HepG2 (cell line): ENCODE results near the gene ART4. TPM values are rescaled to one million over a fixed set of nuclear protein-coding genes. Genes with fewer than 3 reads are reported as not detected.

Source experiments
- ATM ChIP-seq: fragments of 450-650 bp; IDR thresholded peaks from 2 replicates; pipeline ENCODE4 v1.7.1; 2017; ENCODE audit warnings: mild to moderate bottlenecking, borderline replicate concordance
- ATRX ChIP-seq: sonication (generic); formaldehyde crosslinking; IDR thresholded peaks from 2 replicates; pipeline ENCODE4 v1.4.0; 2020; ENCODE audit warnings: missing genetic modification reagents, borderline replicate concordance
- CBX1 ChIP-seq: IDR thresholded peaks from one replicate; pipeline ENCODE4 v1.6.1; 2016; ENCODE audit warnings: antibody characterized with exemption, low read depth
- DMAP1 ChIP-seq: IDR thresholded peaks from 2 replicates; pipeline ENCODE4 v1.6.1; 2016
- ETS1 ChIP-seq: sonication (generic); formaldehyde crosslinking; IDR thresholded peaks from 2 replicates; pipeline ENCODE4 v1.4.0; 2020; ENCODE audit warnings: missing genetic modification reagents
- MXD4 ChIP-seq: IDR thresholded peaks from 2 replicates; pipeline ENCODE4 v1.6.1; 2016; ENCODE audit warnings: mild to moderate bottlenecking, missing biosample characterization, missing genetic modification reagents
- NFYB ChIP-seq: sonication (generic); formaldehyde crosslinking; IDR thresholded peaks from 2 replicates; pipeline ENCODE4 v1.4.0; 2020; ENCODE audit warnings: missing genetic modification reagents
- REST ChIP-seq, 2 experiments: IDR thresholded peaks; 2 replicates each; pipeline ENCODE4 v1.6.1; 2011 to 2012; ENCODE audit warnings: low read length in 2 of 2, borderline replicate concordance in 1 of 2, low read depth in 1 of 2, mild to moderate bottlenecking in 1 of 2, moderate library complexity in 1 of 2
- RXRB ChIP-seq: IDR thresholded peaks from 2 replicates; pipeline ENCODE4 v1.6.1; 2016; ENCODE audit warnings: borderline replicate concordance, missing genetic modification reagents, missing compliant biosample characterization
- SMARCE1 ChIP-seq: fragments of 450-650 bp; IDR thresholded peaks from 2 replicates; pipeline ENCODE4 v1.6.1; 2017; ENCODE audit warnings: borderline replicate concordance
- ZFX ChIP-seq: sonication (generic); formaldehyde crosslinking; IDR thresholded peaks from 2 replicates; pipeline ENCODE4 v1.4.0; 2020; ENCODE audit warnings: mild to moderate bottlenecking, low read depth, missing genetic modification reagents, moderate library complexity
- ZNF430 ChIP-seq: sonication (generic); formaldehyde crosslinking; IDR thresholded peaks from 2 replicates; pipeline ENCODE4 v1.9.0; 2021; ENCODE audit warnings: mild to moderate bottlenecking, missing genetic modification reagents
- ZNF501 ChIP-seq: sonication (generic); formaldehyde crosslinking; IDR thresholded peaks from 2 replicates; pipeline ENCODE4 v1.5.1; 2020; ENCODE audit warnings: mild to moderate bottlenecking, moderate library complexity, missing genetic modification reagents
- ZNF577 ChIP-seq: sonication (generic); formaldehyde crosslinking; IDR thresholded peaks from 2 replicates; pipeline ENCODE4 v1.4.0; 2020; ENCODE audit warnings: mild to moderate bottlenecking, low read depth, missing genetic modification reagents, borderline replicate concordance
- polyA plus RNA-seq, 8 experiments: library from polyadenylated mRNA; depleted of rRNA in 3 of 8; stranded (reverse) in 7 of 8; unstranded in 1 of 8; fragments of >200 nt; fragmentation: Illumina TruSeq in 4 of 8; extraction: Trizol in 4 of 8; gene quantifications; 2 replicates each; pipeline versions ENCODE4 v1.2.1 to v1.2.3, GENCODE V29; 2011 to 2016; ENCODE audit warnings: low read depth in 4 of 8, missing spikeins in 1 of 8, mixed read lengths in 1 of 8; ENCODE audit not compliant: insufficient read depth in 1 of 8
- total RNA-seq, 5 experiments: library from RNA; depleted of rRNA; stranded (reverse); fragments of >200 nt; fragmentation: Illumina TruSeq; extraction: Trizol; gene quantifications; 2 replicates each; pipeline ENCODE4 v1.2.3, GENCODE V29; 2016; ENCODE audit warnings: low read depth in 1 of 5
- TF ChIP-seq, protein P1 (sequence below): IDR thresholded peaks from 2 replicates; pipeline ENCODE4 v1.6.1; 2016; ENCODE audit warnings: missing genetic modification reagents, missing compliant biosample characterization

ART4 gene
- total and polyA plus RNA-seq, 2 of the 13 experiments (the other 11 are each of a cell fraction or from before 2014, with no cell fraction given): 17.6 to 20.3 TPM

DNA sequence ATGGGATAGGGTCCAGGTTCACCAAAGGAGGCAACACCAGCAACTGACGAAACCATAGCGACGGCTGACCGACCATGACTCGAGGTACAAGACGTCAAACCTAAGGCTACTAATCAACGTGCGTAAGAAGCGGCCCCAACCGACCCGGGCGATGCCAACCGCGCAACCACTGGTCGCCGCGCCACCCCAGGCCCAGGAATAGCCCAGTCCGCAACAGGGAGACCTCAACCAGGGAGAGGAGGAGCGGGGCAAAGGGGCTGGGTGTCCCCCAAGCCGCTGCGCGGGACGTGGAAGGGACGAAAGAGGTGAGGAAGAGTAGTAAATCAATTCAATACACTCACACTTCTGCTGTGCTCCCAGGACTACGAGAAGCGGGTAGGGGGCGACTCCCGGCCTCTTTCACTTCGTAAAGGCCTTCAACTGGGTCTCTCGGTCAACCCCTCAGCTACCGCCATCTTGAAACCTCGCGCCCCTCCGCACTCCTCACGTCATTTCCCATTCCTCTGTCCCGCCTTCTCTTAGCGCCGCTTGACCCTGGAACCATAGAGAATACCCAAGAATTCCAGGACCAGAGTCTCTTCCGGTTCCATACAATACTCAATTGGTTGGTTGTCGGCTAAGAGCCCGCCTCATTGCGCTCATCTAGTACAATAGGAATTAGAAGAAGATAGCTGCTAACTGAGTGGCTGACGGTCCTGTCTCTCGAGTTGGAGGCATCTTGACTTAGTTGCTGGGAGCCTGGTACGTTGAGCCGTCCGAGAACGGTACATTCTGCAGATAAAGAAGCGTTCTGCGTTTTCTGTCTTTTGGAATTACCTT, 40.1 kb downstream of the ART4 start, which contains the start of the genes C12orf60 and WBP11 (continued):
- TF ChIP-seq ETS1 (CRISPR knock-in tag): no peak; the same call in 1 of the 2 replicates
- peak; percentile 93 for TF ChIP-seq NFYB (CRISPR knock-in tag)
- TF ChIP-seq CBX1: no peak
- TF ChIP-seq, protein P1, sequence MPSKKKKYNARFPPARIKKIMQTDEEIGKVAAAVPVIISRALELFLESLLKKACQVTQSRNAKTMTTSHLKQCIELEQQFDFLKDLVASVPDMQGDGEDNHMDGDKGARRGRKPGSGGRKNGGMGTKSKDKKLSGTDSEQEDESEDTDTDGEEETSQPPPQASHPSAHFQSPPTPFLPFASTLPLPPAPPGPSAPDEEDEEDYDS: peak; percentile 93
- peak; percentile 55; the same call in 1 of the 2 replicates for TF ChIP-seq DMAP1
- no peak for TF ChIP-seq ATRX (CRISPR knock-in tag)
- TF ChIP-seq ZFX (CRISPR knock-in tag): peak; percentile 70
- TF ChIP-seq ZNF501 (CRISPR knock-in tag): peak; percentile 80
- no peak for TF ChIP-seq MXD4 (CRISPR knock-in tag)
- no peak for TF ChIP-seq SMARCE1
- TF ChIP-seq ZNF577 (CRISPR knock-in tag): no peak
- TF ChIP-seq ZNF430 (CRISPR knock-in tag): peak; percentile 63
- 0 out of 2 replicates have a peak, but pooled peaks have one; percentile 11 for TF ChIP-seq RXRB (CRISPR knock-in tag)
- no peak; a peak in 1 of 4 replicates for TF ChIP-seq REST (IDR thresholded peaks at IDR 0.05; ENCODE audit: borderline replicate concordance in 1 of 2, low read depth in 1 of 2, low read length in 2 of 2)
- no peak for TF ChIP-seq ATM
